Measurements from ENCODE around the gene SPEN. TPM values are rescaled to one million over a fixed set of nuclear protein-coding genes. Genes with fewer than 3 reads are reported as not detected.

SPEN gene
- polyA plus RNA-seq, 1 donor from 2014 or later: 7.1 TPM

GRCh38 chr1:15820478-15820877, 27.0 kb upstream of the SPEN start:
- no peak overlapping the region for H3K4me2 ChIP-seq (ENCODE audit: low read length)
- H4K20me1 ChIP-seq (ENCODE audit: insufficient read depth): no peaks in the 10 kb centered on the region
- H3K36me3 ChIP-seq (ENCODE audit: insufficient read depth, low read length): no peaks in the 10 kb centered on the region
- H3K9me2 ChIP-seq (ENCODE audit: insufficient read depth, low read length): no peaks in the 10 kb centered on the region
- TF ChIP-seq TAF1 (IDR thresholded peaks at IDR 0.05; ENCODE audit: low read depth): no peak
- no peak for TF ChIP-seq MXI1 (conservative IDR thresholded peaks at IDR 0.05; ENCODE audit: poor library complexity, severe bottlenecking)
- TF ChIP-seq CTCF (IDR thresholded peaks at IDR 0.05; ENCODE audit: poor library complexity, severe bottlenecking): no peak
- no peak for TF ChIP-seq RAD21 (conservative IDR thresholded peaks at IDR 0.05)
- TF ChIP-seq EP300 (conservative IDR thresholded peaks at IDR 0.05; ENCODE audit: poor library complexity, severe bottlenecking): no peak
- no peak for TF ChIP-seq REST (IDR thresholded peaks at IDR 0.05; ENCODE audit: borderline replicate concordance)
- no peak for TF ChIP-seq SMC3 (conservative IDR thresholded peaks at IDR 0.05; ENCODE audit: poor library complexity)
- TF ChIP-seq POLR2AphosphoS5 (IDR thresholded peaks at IDR 0.05): no peak
- no peak for TF ChIP-seq EZH2 (IDR thresholded peaks at IDR 0.05; ENCODE audit: borderline replicate concordance, insufficient read depth, low read length, poor library complexity, severe bottlenecking)
- no peak overlapping the region for H3K4me3 ChIP-seq (ENCODE audit: low read length)
- no peaks in the 10 kb centered on the region for H3K79me2 ChIP-seq (replicated peaks; ENCODE audit: insufficient read depth, low read length)
- no peaks in the 10 kb centered on the region for H3K27me3 ChIP-seq (ENCODE audit: insufficient read depth, low read depth, low read length)
- no peaks in the 10 kb centered on the region for H3F3A ChIP-seq (ENCODE audit: insufficient read depth, low read length, poor library complexity, severe bottlenecking)
- H3K9ac ChIP-seq (ENCODE audit: low read length): no peak overlapping the region
- H3K27ac ChIP-seq (ENCODE audit: low read length): no peak overlapping the region
- H3K9me3 ChIP-seq (ENCODE audit: low read length): no peaks in the 10 kb centered on the region
- H2AFZ ChIP-seq (ENCODE audit: low read depth, low read length): no peak overlapping the region

- no peak overlapping the region for H2AFZ ChIP-seq (ENCODE audit: low read depth, low read length)
- TF ChIP-seq EP300 (conservative IDR thresholded peaks at IDR 0.05; ENCODE audit: poor library complexity, severe bottlenecking): no peak
- TF ChIP-seq CTCF (IDR thresholded peaks at IDR 0.05; ENCODE audit: poor library complexity, severe bottlenecking): no peak
- TF ChIP-seq POLR2AphosphoS5 (IDR thresholded peaks at IDR 0.05): no peak
- no peak for TF ChIP-seq RAD21 (conservative IDR thresholded peaks at IDR 0.05)
- no peak for TF ChIP-seq MXI1 (conservative IDR thresholded peaks at IDR 0.05; ENCODE audit: poor library complexity, severe bottlenecking)
- TF ChIP-seq SMC3 (conservative IDR thresholded peaks at IDR 0.05; ENCODE audit: poor library complexity): no peak
- TF ChIP-seq EZH2 (IDR thresholded peaks at IDR 0.05; ENCODE audit: borderline replicate concordance, insufficient read depth, low read length, poor library complexity, severe bottlenecking): no peak
- no peak for TF ChIP-seq REST (IDR thresholded peaks at IDR 0.05; ENCODE audit: borderline replicate concordance)
- TF ChIP-seq TAF1 (IDR thresholded peaks at IDR 0.05; ENCODE audit: low read depth): no peak
- no peaks in the 10 kb centered on the region for H3K9me3 ChIP-seq (ENCODE audit: low read length)
- no peak overlapping the region for H3K9ac ChIP-seq (ENCODE audit: low read length)
- no peaks in the 10 kb centered on the region for H3K27me3 ChIP-seq (ENCODE audit: insufficient read depth, low read depth, low read length)
- no peaks in the 10 kb centered on the region for H3F3A ChIP-seq (ENCODE audit: insufficient read depth, low read length, poor library complexity, severe bottlenecking)
- no peaks in the 10 kb centered on the region for H3K79me2 ChIP-seq (replicated peaks; ENCODE audit: insufficient read depth, low read length)
- no peak overlapping the region for H3K4me3 ChIP-seq (ENCODE audit: low read length)
- H3K9me2 ChIP-seq (ENCODE audit: insufficient read depth, low read length): no peaks in the 10 kb centered on the region
- no peaks in the 10 kb centered on the region for H4K20me1 ChIP-seq (ENCODE audit: insufficient read depth)
- no peaks in the 10 kb centered on the region for H3K36me3 ChIP-seq (ENCODE audit: insufficient read depth, low read length)
- no peak overlapping the region for H3K27ac ChIP-seq (ENCODE audit: low read length)
- no peak overlapping the region for H3K4me2 ChIP-seq (ENCODE audit: low read length)
Observed at GRCh38 chr1:15825800-15826199, 21.7 kb upstream of the SPEN start.

Measured in neural cell (in vitro differentiated cells).